HepG2 (cell line): ENCODE data around the gene APPBP2. TPM values are rescaled to one million over a fixed set of nuclear protein-coding genes. Genes with fewer than 3 reads are reported as not detected.

Experiments
- ATAC-seq: fragments of 200-7000 bp; cut with Tn5 transposase; 3 replicates; pipeline ENCODE4 v1.9.1; 2020; ENCODE audit warnings: mild to moderate bottlenecking, moderate library complexity
- BruUV-seq: library from RNA; stranded (reverse); fragments of 400-500 nt; replicated peaks from 2 replicates; lab custom pipeline; 2021; lab: Mats Ljungman, UMichigan
- CTCF ChIA-PET: fragments of 300-600 bp; formaldehyde crosslinking; extraction: SDS; loops from one replicate; lab custom pipeline; 2021; ENCODE audit warnings: low total read pairs, inconsistent platforms, low intra/inter-chr PET ratio; lab: Yijun Ruan, JAX
- POLR2A ChIA-PET: fragments of 350-600 bp; sonication (Branson Sonifier 250); formaldehyde crosslinking; loops from one replicate; lab custom pipeline; 2020; ENCODE audit warnings: antibody characterized with exemption, inconsistent platforms; lab: Yijun Ruan, JAX
- DNase-seq: peaks from one replicate; pipeline ENCODE4 v3.0.0-alpha.2; 2015; ENCODE audit warnings: low spot score
- FAIRE-seq: peaks from 3 replicates; lab custom pipeline; 2011; peaks lifted over from hg19 to GRCh38; lab: Jason Lieb, UNC
- H2AFZ ChIP-seq: one replicate; pipeline ENCODE4 v1.6.1; 2011; ENCODE audit warnings: low read length, inconsistent platforms
- H3K27ac ChIP-seq: fragments of 300-600 bp; 3 replicates; pipeline ENCODE4 v1.8.0; 2011; ENCODE audit warnings: mixed run types, mild to moderate bottlenecking, mixed read lengths, low read length, inconsistent platforms; ENCODE audit not compliant: insufficient read depth; ENCODE audit errors: extremely low read length
- H3K27me3 ChIP-seq, 2 experiments: fragments of 200-600 bp in 1 of 2; 2 replicates in 1 of 2; 3 replicates in 1 of 2; pipeline versions ENCODE4 v1.6.0 to v1.8.0; 2011; ENCODE audit warnings: low read length in 2 of 2, mild to moderate bottlenecking in 2 of 2, moderate library complexity in 2 of 2, inconsistent platforms in 1 of 2; ENCODE audit not compliant: insufficient read depth in 2 of 2, control insufficient read depth in 1 of 2
- H3K36me3 ChIP-seq, 2 experiments: fragments of 200-600 bp in 1 of 2; replicated peaks in 1 of 2; 2 replicates in 1 of 2; 3 replicates in 1 of 2; pipeline versions ENCODE4 v1.5.1 to v1.8.0; 2011; ENCODE audit warnings: low read length in 2 of 2, inconsistent platforms in 1 of 2; ENCODE audit not compliant: insufficient read depth in 2 of 2, control insufficient read depth in 1 of 2
- H3K4me1 ChIP-seq: 2 replicates; pipeline ENCODE4 v1.5.1; 2012; ENCODE audit warnings: low read length, inconsistent platforms; ENCODE audit not compliant: insufficient read depth
- H3K4me2 ChIP-seq: 2 replicates; pipeline ENCODE4 v1.6.0; 2011; ENCODE audit warnings: low read depth, low read length, inconsistent platforms
- H3K4me3 ChIP-seq, 3 experiments: fragments of 200-600 bp in 1 of 3; sonication (generic), shearing (Covaris generic) in 1 of 3; replicated peaks in 1 of 3; 2 replicates each; pipeline ENCODE4 v1.5.1; 2011 to 2016; ENCODE audit warnings: low read length in 3 of 3, inconsistent platforms in 2 of 3, low read depth in 2 of 3, mild to moderate bottlenecking in 2 of 3, control low read depth in 1 of 3, mixed read lengths in 1 of 3; ENCODE audit not compliant: insufficient read depth in 1 of 3
- H3K79me2 ChIP-seq: one replicate; pipeline ENCODE4 v1.6.1; 2011; ENCODE audit warnings: low read length, inconsistent platforms; ENCODE audit not compliant: insufficient read depth
- H3K9ac ChIP-seq: 2 replicates; pipeline ENCODE4 v1.6.0; 2011; ENCODE audit warnings: mild to moderate bottlenecking, low read depth, low read length, inconsistent platforms; ENCODE audit not compliant: insufficient read depth
- H3K9me3 ChIP-seq: 2 replicates; pipeline ENCODE4 v1.5.1; 2012; ENCODE audit warnings: mild to moderate bottlenecking, low read length
- H4K20me1 ChIP-seq: 2 replicates; pipeline ENCODE4 v1.6.0; 2011; ENCODE audit warnings: inconsistent platforms, mild to moderate bottlenecking, low read length, moderate library complexity; ENCODE audit not compliant: insufficient read depth
- ATF5 ChIP-seq: sonication (generic); formaldehyde crosslinking; IDR thresholded peaks from 2 replicates; pipeline ENCODE4 v1.4.0; 2020; ENCODE audit warnings: mild to moderate bottlenecking, low read depth, missing genetic modification reagents
- FOSL1 ChIP-seq: sonication (generic); formaldehyde crosslinking; IDR thresholded peaks from 2 replicates; pipeline ENCODE4 v1.9.0; 2021; ENCODE audit warnings: missing genetic modification reagents, borderline replicate concordance
- FOXP4 ChIP-seq: sonication (generic); formaldehyde crosslinking; IDR thresholded peaks from 2 replicates; pipeline ENCODE4 v1.4.0; 2020; ENCODE audit warnings: missing genetic modification reagents
- GATAD2A ChIP-seq: IDR thresholded peaks from 2 replicates; pipeline ENCODE4 v1.6.1; 2016
- GMEB1 ChIP-seq: sonication (generic); formaldehyde crosslinking; IDR thresholded peaks from 2 replicates; pipeline ENCODE4 v1.5.1; 2020; ENCODE audit warnings: missing genetic modification reagents, mild to moderate bottlenecking, borderline replicate concordance
- NCOA2 ChIP-seq: sonication (generic); formaldehyde crosslinking; IDR thresholded peaks from 2 replicates; pipeline ENCODE4 v1.8.0; 2022; ENCODE audit warnings: inconsistent platforms
- NFE2L2 ChIP-seq: fragments of 150-350 bp; IDR thresholded peaks from 2 replicates; pipeline ENCODE4 v1.6.1; 2014; ENCODE audit warnings: low read length
- ZNF121 ChIP-seq: sonication (generic); formaldehyde crosslinking; IDR thresholded peaks from 2 replicates; pipeline ENCODE4 v1.5.0; 2020; ENCODE audit warnings: mild to moderate bottlenecking, missing genetic modification reagents
- ZNF331 ChIP-seq: sonication (generic); formaldehyde crosslinking; IDR thresholded peaks from 2 replicates; pipeline ENCODE4 v1.4.0; 2020; ENCODE audit warnings: missing genetic modification reagents
- ZNF460 ChIP-seq: sonication (generic); formaldehyde crosslinking; IDR thresholded peaks from 2 replicates; pipeline ENCODE4 v1.5.1; 2020; ENCODE audit warnings: missing genetic modification reagents, mild to moderate bottlenecking, borderline replicate concordance
- WGBS: methylation state at CpG from one replicate; pipeline ENCODE4 v1.1.6; 2017; ENCODE audit warnings: low lambda C conversion rate; 5-methylcytosine and 5-hydroxymethylcytosine counted together
- in situ Hi-C: cut with HindIII; loops from 2 replicates; pipeline ENCODE4 v1.10.0; 2017; ENCODE audit warnings: low pct_unique_long_range_greater_than_20kb; ENCODE audit not compliant: extremely low pct_ligation_motif_present
- intact Hi-C: fragments of 100-400 bp; cut with micrococcal nuclease; formaldehyde crosslinking; loops from one replicate; pipeline ENCODE4 v1.10.0; 2022; ENCODE audit not compliant: unreplicated experiment
- polyA plus RNA-seq, 8 experiments: library from polyadenylated mRNA; depleted of rRNA in 3 of 8; stranded (reverse) in 7 of 8; unstranded in 1 of 8; fragments of >200 nt; fragmentation: Illumina TruSeq in 4 of 8; extraction: Trizol in 4 of 8; gene quantifications; 2 replicates each; pipeline versions ENCODE4 v1.2.1 to v1.2.3, GENCODE V29; 2011 to 2016; ENCODE audit warnings: low read depth in 4 of 8, missing spikeins in 1 of 8, mixed read lengths in 1 of 8; ENCODE audit not compliant: insufficient read depth in 1 of 8
- total RNA-seq, 5 experiments: library from RNA; depleted of rRNA; stranded (reverse); fragments of >200 nt; fragmentation: Illumina TruSeq; extraction: Trizol; gene quantifications; 2 replicates each; pipeline ENCODE4 v1.2.3, GENCODE V29; 2016; ENCODE audit warnings: low read depth in 1 of 5

Gene APPBP2
- total and polyA plus RNA-seq, 2 of the 13 experiments (the other 11 are each of a cell fraction or from before 2014, with no cell fraction given) = 17.5 to 45.8 TPM

- peaks cover 77% of the 10 kb centered on the region for H3K79me2 ChIP-seq
- CTCF ChIA-PET = no interaction called here
Measured at GRCh38 chr17:60514500-60514899, 11.5 kb downstream of the APPBP2 start.

GRCh38 chr17:60514053-60514452, 12.0 kb downstream of the APPBP2 start:
- H2AFZ ChIP-seq = no peak overlapping the region
- H3K27ac ChIP-seq = no peak overlapping the region
- H4K20me1 ChIP-seq = peaks cover 11% of the 10 kb centered on the region
- no peak overlapping the region for H3K4me2 ChIP-seq
- peak; percentile 42 for DNase-seq
- H3K36me3 ChIP-seq = peaks cover 9 to 40% of the 10 kb centered on the region in 2 experiments
- H3K27me3 ChIP-seq = no peaks in the 10 kb centered on the region
- H3K79me2 ChIP-seq = peaks cover 73% of the 10 kb centered on the region
- CTCF ChIA-PET = no interaction called here
- in situ Hi-C loops = no loop called here
- peak; percentile 52; the same call in 1 of the 3 replicates for ATAC-seq
- WGBS = 92% methylated on average over 3 of the region's 3 CpGs
- no peaks in the 10 kb centered on the region for H3K9me3 ChIP-seq
- H3K9ac ChIP-seq = no peak overlapping the region
- intact Hi-C loops = no loop called here
- POLR2A ChIA-PET = interaction anchor here (1.2 kb wide), 2 partner anchors 13 to 85 kb away, joined by 4 read pairs; partner anchors contain the start of genes APPBP2 and PPM1D
- H3K4me1 ChIP-seq = peaks cover 11% of the 10 kb centered on the region
- FAIRE-seq = no peak
- BruUV-seq = no TSS peak
- H3K4me3 ChIP-seq = no peak overlapping the region
- TF ChIP-seq FOXP4 (CRISPR knock-in tag) (0 out of 2 replicates have a peak, but pooled peaks have one; percentile 13), NFE2L2 (no peak), GATAD2A (peak; percentile 28; the same call in 1 of the 2 replicates), FOSL1 (CRISPR knock-in tag) (no peak), ZNF121 (CRISPR knock-in tag) (peak; percentile 90), ATF5 (CRISPR knock-in tag) (no peak), ZNF331 (CRISPR knock-in tag) (peak; percentile 10; the same call in 1 of the 2 replicates), NCOA2 (CRISPR knock-in tag) (no peak)

More at GRCh38 chr17:60514500-60514899, 11.5 kb downstream of the APPBP2 start:
- Histone ChIP-seq H3K4me2 (no peak overlapping the region), H3K4me1 (peaks cover 11% of the 10 kb centered on the region), H2AFZ (no peak overlapping the region), H3K9me3 (no peaks in the 10 kb centered on the region), H3K4me3 (no peak overlapping the region), H4K20me1 (peaks cover 11% of the 10 kb centered on the region), H3K27ac (no peak overlapping the region), H3K27me3 (no peaks in the 10 kb centered on the region), H3K36me3 (peaks cover 11 to 45% of the 10 kb centered on the region in 2 experiments), H3K9ac (no peak overlapping the region)
- DNase-seq (no peak), ATAC-seq (no peak), FAIRE-seq (no peak)
- TF ChIP-seq GMEB1 (CRISPR knock-in tag) (no peak), ZNF460 (CRISPR knock-in tag) (peak; percentile 47; the same call in 1 of the 2 replicates)
- 100% methylated on average over 1 of the region's 1 CpG for WGBS
- no TSS peak for BruUV-seq
- intact Hi-C loops (no loop called here), in situ Hi-C loops (no loop called here)
- POLR2A ChIA-PET = interaction anchor here (1.2 kb wide), 1 partner anchor 12 kb away, joined by 4 read pairs; the partner anchor contains the start of gene APPBP2
